ENCODE data around the gene CRB1.

- no peak for TF ChIP-seq POLR2AphosphoS5 (IDR thresholded peaks at IDR 0.05; ENCODE audit: low read depth, low read length)
- TF ChIP-seq, protein P1, sequence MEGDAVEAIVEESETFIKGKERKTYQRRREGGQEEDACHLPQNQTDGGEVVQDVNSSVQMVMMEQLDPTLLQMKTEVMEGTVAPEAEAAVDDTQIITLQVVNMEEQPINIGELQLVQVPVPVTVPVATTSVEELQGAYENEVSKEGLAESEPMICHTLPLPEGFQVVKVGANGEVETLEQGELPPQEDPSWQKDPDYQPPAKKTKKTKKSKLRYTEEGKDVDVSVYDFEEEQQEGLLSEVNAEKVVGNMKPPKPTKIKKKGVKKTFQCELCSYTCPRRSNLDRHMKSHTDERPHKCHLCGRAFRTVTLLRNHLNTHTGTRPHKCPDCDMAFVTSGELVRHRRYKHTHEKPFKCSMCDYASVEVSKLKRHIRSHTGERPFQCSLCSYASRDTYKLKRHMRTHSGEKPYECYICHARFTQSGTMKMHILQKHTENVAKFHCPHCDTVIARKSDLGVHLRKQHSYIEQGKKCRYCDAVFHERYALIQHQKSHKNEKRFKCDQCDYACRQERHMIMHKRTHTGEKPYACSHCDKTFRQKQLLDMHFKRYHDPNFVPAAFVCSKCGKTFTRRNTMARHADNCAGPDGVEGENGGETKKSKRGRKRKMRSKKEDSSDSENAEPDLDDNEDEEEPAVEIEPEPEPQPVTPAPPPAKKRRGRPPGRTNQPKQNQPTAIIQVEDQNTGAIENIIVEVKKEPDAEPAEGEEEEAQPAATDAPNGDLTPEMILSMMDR (IDR thresholded peaks at IDR 0.05; ENCODE audit: control extremely low read depth in 1 of 3, insufficient read depth in 1 of 3, low read depth in 1 of 3, low read length in 3 of 3) = no peak
- TF ChIP-seq EP300 (IDR thresholded peaks at IDR 0.05; ENCODE audit: borderline replicate concordance in 1 of 2, low read depth in 2 of 2, low read length in 2 of 2) = no peak
- no peak for TF ChIP-seq BRCA1 (IDR thresholded peaks at IDR 0.05; ENCODE audit: low read depth, low read length)
- no peak for TF ChIP-seq EGR1 (IDR thresholded peaks at IDR 0.05; ENCODE audit: borderline replicate concordance, low read depth, low read length)
- TF ChIP-seq ATF2 (IDR thresholded peaks at IDR 0.05; ENCODE audit: low read length) = no peak
- no peak for TF ChIP-seq POLR2A (IDR thresholded peaks at IDR 0.05; ENCODE audit: control extremely low read depth in 1 of 2, low read depth in 2 of 2, low read length in 2 of 2)
- TF ChIP-seq ATF3 (IDR thresholded peaks at IDR 0.05; ENCODE audit: insufficient read depth, low read depth, low read length) = no peak
- TF ChIP-seq CHD2 (IDR thresholded peaks at IDR 0.05; ENCODE audit: low read length) = no peak
- no peak for TF ChIP-seq YY1 (IDR thresholded peaks at IDR 0.05; ENCODE audit: low read depth, low read length)
Observed at GRCh38 chr1:197471248-197471985, 203.4 kb downstream of the CRB1 start.
